HS-27A (cell line): Measurements from ENCODE around the gene STK25.
"Not testable (repeated sequence)": the region's sequence is repeated elsewhere in the genome, so short reads cannot be mapped to it uniquely, and the experiment has no call there.

Experiments
- DNase-seq: peaks from one replicate; pipeline ENCODE4 v3.0.0-alpha.2; 2012; ENCODE audit warnings: low read depth, missing footprints

STK25 gene

DNA sequence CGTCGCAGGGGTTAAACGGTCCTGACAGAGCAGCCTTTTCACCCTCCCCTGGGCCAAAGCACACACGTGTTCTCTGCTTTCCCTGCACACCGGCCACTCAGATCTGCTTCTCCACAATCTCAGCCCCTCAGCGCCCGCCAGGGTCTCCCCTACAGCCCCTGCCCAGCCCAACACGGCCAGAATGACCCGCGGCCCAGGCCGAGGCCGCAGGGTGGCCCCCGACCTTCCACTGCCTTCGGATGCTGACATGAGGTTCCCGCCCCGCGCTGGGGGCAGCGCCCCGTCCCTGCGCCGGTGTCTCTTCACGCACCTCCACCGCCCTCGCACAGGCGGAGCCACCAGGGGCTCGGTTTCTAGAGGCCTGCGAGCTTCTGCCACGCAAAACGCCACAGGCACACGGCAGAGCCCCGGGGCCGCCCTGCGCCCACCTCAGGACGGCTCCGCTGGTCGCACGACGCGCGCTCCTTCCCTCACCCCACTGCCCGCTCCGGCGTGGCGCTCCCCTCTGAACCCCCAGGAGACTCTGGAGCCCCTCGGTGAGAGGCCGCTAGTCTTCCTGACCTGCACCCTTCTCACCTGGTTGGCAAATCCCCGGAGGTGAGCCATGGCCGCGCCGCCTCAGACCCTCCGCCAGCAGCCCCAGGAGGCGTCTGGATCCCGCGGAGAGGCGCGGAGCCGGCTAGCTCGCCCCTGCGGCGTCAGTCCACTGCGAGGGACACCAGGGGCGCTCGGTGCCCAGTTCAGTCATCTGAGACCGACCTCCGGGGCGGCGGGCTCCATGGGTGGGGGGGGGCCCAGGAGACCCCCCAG lies 749 bp downstream of the STK25 start:
- DNase-seq = no peak

DNA sequence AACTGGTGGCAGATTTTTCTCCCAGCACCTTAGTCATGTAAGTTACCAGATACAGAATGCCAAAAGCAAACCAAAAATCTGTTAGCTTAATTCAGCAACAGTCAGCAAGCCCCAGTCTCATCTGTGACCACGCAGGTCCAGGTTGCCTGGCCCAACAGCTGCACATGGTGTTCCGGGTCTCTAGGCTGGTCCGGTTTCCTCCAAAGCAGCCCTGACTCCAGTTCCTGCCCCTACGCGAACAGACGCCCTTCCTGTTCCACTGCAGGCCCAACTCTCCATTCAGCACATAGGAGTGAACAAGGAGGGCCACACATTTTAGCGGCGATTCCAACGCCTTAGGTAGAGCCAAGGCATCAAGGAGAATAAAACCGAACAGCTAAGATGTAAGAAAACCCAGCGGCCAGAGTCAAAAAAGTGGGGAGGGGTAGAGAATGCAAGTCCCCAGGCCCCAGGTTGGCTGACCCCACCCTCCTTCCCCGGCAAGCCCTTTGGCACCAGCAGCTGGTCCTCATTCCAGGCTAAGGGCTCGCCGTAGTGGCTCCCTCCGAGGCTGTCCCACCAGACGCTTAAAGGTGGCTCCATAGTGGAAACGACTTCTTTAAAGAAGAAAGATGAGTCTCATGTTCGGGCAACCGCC lies 1.5 kb downstream of the STK25 start:
- no peak for DNase-seq

DNA sequence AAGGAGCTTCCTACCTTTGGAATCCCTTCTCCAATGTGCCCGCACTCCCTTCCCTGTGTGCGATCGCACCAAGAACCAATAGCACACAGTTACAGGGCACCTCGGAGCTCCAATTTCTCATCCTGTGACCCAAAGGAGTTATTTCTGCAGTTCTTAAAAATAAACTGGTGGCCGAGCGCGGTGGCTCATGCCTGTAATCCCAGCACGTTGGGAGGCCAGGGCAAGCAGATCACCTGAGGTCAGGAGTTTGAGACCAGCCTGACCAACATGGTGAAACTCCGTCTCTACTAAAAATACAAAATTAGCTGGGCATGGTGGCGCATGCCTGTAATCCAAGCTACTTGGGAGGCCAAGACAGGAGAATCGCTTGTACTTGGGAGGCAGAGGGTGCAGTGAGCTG lies 2.1 kb downstream of the STK25 start:
- DNase-seq = not testable (repeated sequence)

DNA sequence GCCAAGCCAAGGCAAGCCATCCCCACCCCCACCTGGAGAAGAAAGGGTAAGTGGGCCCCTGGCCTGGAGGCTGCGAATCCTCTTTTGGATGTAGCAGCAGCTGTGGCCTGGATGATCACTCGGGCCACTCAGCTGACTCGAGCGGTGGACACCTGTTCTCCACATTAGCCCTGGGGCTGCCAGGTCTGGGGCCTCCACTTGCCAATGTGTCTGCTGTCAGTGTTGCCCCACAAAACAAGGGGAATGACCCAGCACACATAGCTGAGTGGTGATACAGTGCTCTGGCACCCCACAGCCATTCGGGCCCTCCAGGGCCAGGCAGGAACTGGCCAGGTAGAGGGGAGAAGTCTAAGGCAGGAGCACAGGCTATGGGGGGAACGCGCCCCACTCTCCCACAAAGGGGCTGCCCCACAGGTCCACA lies 2.6 kb downstream of the STK25 start:
- no peak for DNase-seq

DNA sequence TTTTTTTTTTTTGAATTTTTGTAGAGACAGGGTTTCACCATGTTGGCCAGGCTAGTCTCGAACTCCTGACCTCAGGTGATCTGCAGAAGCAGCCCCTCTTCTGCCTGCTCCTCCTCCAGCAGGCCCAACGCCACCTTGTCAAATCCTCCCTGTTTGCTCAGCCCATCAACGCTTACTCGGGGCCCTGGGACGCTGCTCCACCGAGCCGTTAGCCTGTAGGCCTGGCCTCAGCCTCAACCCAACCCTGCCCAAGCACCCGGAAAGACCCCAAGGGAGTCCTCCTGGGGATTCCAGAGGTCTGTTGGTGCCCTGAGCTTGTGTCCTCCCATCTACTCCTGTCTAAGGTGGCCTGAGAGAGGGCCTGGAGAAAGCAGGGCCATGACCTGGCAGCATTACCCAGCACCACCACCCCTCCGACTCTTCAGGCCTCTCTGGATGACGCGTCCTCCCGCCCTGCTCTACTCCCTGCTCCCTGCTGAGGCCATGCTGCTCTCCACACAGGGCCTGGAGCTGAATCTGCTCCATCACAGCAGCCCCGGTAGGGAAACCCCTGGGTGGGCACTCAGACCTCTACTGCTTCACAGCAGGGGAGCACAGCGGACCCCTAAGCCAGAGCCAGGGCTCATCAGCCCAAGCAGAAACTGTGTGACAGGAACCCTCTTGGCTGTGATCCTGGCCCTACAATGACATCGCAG lies 3.2 kb downstream of the STK25 start:
- no peak for DNase-seq

DNA sequence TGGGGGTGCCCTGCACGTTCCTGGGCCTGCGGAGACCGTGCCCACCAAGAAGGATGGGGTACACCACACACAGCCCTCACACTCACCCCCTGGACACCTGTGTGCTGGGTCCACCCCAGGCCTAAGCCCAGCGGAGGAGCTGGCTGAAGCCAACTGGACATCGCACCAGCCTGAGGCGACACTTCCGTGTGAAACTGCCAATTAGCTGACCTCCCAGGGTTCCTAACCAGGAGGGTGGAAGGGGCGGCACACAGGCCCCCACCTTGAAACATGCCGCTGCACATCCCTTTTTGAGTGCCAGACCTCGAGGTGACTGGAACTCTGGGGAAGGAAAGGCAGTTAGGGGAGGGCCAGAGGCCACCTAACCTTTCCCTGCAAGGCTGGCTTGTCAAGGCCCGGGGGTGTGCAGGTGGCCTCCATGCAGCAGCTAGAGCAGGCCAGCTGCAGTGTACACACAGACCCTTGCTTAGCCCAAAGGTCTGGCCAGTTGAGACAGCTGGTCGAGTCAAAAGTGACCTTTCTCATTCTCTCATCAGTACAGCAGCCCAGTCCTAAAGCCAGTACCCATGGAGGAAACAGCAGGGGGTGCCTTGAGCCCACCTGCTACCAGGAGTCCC lies 4.5 kb downstream of the STK25 start:
- DNase-seq = no peak

DNA sequence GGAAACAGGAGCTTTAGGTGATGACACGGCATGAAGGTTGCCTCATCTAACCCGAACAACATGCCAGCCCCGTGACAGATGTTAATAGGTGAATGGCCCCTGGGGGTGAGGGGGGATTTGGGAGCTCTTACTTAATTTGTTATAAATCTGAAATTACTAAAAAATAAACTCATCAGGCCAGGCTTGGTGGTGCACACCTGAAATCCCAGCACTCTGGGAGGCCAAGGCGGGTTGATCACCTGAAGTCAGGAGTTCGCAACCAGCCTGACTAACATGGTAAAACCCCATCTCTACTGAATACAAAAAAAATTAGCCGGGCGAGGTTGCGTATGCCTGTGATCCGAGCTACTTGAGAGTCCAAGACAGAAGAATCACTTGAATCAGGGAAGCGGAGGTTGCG lies 6.1 kb downstream of the STK25 start:
- DNase-seq = no peak

DNA sequence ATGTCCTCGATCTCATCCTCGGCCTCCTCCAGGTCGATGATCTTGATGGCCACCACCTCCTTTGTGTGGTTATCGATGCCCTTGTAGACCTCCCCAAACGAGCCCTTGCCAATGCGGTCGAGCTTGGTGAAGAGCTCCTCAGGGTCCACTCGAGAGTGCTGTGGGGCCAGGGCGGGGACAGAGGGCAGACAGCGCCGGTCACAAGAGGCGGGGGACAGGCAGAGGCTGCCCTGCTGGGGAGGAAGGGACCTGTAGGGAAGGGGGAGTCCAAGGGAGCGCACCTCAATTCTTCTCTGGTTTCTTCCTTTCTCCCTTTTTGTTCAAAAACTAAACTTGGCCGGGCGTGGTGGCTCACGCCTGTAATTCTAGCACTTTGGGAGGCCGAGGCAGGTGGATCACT lies 6.8 kb downstream of the STK25 start:
- no peak for DNase-seq

DNA sequence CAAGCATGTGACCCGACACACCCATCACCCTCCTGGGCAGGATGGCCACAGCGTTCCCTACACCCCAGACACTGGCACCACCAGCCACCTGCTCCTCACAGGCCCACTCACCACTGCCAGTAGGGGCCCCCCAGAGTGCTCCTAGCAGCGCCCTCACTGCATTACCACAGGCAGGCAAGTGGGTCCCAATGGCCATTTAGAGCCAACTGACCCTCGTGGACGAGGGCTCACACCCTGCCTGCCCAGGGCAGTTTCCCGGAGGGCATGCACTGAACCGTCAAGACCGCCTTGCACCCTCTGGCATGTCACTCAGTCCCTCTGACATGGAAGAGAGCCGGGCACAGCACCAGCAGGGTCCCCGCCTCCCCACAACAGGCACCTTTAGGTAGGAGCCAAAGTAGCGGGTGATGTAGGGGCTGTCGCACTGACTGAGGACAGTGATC lies 7.3 kb downstream of the STK25 start:
- no peak for DNase-seq

DNA sequence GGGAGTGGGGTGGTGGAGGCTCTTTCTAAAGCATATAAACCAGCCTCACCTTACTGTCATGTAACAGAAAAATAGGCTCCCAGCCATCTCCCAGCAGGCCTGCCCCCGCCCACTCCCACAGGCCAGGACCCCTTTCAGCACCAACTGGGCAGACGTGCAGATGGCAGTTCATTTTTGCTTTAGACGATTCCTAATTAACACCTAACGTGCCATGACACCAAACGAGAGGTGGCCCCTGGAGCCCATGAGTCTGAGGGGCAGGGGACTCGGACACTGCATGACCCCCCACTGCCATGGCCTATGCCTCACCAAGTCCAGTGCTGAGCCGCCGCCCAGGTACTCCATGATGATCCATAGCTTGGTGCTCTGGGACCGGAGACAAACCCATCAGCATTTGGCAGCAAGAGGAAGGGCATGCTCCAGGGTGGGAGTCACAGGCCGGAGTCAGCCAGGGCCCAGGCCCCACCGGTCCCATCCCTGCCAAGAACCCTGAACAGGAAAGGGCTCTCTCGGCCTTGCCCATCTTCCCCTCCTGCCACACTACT lies 7.9 kb downstream of the STK25 start:
- no peak for DNase-seq

DNA sequence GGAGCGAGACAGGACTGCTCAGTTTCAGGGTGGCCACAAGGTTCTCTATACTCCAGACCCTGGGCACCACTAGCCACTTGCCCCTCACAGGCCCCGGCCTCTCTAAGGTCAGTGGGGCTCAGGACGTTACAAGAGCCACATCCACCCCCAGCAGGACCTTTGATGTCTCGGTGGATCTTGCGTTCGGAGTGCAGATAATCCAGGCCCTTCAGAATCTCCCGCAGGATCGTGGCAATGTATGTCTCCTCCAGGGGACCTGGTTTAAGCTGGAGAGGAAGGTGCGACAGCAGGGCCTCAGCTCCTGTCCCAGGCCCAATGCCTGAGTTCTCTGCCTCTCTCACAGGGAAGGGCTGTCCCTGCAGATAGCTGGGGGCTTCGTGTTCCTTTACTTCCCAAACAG lies 8.4 kb downstream of the STK25 start:
- no peak for DNase-seq

DNA sequence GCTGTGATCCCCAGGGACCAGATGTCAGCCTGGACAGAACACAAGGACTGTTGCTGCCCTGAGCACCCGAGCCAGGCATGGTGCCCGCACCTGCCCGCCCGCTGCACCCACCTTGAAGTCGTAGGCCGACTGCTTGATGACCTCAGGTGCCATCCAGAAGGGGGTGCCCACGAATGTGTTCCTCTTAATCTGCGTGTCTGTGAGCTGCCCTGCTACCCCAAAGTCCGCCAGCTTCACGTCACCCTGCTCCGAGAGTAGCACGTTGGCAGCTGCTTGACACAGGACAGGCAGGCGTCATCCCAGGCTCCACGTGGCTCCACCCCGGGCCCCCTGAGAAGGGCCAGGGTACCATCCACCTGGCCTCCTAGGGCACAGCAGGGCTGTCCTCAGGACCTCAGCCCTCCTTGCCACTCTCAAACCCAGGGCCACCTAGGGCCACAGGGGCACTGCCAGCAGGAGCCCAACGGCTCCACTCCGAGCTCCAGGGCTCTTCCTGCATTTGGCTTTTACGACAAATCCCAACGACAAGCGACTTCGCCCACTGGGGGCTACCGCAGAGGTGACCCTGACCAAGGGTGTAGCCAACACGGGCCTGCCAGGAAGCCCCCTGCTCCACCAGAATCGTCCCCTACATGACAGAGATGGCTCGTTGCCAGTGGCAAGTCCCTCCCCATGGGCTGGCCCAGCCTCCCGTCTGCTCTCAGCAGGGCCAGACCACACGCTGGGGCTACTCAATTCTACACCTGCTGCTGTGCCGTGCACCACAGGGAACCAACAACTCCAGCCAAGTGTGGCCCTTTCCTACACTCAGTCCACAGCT lies 9.0 kb downstream of the STK25 start:
- no peak for DNase-seq

DNA sequence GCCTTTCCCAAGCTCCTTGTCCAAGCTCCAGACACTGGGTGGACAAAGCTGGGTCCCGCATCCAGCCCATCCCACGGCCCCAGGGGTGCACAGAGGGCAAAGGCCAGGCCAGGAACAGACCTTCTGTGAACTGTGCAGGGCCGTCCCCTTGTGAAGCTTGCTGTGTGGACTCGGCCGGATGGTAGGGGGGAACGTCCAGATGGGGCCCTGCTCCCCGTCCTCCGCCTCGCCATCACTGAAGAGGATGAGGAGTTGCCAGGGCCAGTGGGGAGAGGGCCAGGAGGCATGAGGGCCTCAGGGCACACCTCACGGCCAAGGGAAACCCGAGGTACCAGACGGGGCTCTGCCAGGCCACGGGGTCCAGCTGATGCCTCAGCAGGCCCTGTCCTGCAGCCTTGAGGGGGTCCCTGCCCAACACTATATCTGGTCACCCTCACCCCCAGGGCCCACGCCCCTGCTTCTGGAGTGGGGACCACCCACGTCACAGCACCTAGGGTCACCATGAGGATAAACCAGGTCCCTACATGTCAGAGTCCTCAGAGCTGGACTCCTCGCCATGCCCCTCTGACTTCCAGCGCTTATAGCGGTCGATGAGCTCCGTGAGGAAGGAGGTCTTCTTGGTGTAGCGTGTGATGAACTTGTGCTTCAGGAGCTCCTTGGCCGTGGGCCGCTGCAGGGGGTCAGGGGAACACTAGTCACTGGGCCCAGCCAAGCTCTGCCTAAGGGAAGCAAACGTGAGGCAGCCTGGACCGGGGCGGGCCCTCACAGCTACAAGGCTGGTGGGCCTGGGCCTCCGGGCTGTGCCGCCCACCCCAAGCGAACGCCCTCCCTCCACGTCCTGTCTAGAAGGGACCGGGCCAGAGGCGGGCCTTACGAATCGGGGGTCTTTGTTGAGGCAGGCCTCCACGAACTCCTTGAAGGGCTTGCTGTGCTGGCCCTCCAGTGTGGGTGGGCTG lies 10.0 kb downstream of the STK25 start:
- DNase-seq = no peak

DNA sequence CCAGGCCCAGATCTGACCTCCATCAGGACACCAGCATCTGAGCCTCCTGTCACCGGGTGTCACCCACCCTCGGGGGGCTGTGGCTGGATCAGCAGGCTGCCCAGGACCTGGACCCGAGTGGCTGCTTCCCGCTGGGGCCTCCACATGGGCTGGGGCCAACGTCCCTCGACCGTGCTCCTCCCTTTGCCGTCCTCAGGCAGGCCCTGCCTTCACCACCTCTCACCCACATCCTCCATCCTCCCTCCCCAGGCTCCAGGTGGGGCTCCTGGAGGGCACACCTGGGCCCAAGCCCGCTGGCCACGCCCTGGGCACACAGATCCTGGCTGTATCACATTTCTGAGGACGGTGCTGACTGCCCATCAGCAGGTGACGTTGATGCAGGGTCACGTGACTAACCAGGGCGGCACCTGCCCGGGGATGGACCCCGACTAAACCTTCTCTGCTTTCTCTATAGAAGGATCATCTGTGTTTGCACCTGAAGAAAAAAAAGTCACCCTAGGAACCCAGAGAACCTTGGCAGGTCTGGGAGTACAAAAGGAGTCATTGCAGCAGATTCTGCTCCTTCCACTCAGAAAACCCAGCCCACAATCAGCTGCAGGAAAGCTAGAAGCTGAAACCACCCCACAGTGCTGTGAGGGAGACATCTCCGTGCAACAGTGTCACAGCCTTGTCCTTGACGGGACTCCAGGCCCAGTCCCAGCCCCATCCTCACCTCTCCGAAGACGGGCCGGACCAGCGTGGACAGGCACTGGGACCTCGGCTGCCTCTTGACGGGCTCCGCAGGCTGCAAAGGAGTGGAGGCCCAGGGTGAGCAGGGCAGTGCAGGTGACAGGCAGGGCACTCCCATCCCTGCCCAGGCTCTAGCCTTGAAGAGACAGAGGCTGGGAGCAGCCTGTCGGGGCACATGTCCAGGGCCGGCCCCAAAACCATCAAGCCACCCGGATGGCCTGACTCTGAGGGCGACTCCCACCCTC lies 11.2 kb downstream of the STK25 start:
- DNase-seq = no peak

DNA sequence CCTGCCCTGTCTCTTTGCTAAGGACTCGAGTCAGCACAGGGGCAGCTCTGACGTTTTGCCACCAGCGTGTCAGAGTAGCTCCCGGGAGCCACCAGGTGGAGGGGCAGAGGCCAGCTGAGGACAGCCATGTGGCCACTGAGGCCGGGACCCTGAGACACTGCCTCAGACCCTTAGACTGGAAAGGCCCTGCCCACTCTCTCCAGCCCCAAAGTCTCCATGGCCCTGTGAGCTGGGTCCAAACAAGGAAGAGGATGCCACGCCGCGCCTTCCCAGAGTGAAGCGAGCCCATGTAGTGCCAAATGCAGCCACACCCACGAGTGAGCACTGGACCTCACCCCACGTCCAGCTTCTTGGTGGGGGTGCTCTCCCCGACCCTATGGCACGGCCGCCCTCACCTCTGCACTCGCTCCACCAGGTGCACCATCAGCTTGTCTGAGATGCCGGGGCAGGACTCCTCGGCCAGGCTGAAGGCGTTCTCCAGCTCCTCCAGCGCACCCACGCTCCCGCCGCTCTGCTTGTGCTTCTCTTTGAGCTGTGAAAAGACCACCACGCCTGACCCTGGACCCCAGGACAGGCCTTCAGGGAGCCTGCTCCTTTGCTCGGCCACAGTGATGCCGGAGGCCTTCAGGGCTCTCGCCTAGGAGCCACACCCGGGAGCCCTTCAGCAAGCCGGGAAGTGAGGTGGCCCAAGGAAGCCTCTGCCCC lies 12.2 kb downstream of the STK25 start:
- no peak for DNase-seq

DNA sequence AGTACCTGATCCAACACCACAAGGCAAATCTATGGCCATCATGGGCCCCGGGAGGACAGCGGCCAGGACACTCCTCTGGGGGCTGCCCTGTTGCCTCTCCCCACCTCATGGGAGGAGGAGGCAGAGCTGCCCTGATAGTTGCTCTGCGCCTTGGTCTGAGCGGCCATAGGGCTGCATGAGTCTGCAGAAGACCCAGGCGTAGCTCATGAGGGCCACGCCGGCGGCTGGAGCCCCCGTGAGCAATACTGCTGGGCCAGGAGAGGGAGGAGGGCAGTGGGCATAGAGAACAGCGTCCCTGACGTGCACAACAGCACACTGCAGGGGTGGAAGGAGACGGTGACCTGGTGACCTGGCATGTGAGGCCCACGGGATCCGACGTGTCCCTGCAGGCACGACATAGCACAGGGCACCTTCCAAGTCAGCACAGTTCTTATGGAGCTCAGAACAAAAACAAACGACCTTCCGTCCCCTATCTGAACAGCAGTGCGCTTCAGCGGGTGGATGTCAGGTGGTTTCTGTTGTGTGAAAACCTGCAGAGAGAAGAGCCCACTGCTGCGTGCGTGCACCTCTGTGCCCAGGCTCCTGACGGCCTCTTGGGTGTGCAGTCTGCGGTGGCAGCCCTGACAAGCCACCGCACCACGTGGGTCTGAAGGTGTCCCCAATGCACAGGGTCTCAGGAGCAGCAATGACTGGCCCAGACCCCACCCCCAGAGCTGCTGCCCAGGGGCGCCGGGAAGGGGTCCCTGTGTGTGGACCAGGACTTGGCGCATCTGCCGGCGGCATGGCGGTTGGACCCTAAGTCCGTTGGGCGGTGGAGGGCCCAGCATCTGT lies 13.0 kb downstream of the STK25 start:
- no peak for DNase-seq

DNA sequence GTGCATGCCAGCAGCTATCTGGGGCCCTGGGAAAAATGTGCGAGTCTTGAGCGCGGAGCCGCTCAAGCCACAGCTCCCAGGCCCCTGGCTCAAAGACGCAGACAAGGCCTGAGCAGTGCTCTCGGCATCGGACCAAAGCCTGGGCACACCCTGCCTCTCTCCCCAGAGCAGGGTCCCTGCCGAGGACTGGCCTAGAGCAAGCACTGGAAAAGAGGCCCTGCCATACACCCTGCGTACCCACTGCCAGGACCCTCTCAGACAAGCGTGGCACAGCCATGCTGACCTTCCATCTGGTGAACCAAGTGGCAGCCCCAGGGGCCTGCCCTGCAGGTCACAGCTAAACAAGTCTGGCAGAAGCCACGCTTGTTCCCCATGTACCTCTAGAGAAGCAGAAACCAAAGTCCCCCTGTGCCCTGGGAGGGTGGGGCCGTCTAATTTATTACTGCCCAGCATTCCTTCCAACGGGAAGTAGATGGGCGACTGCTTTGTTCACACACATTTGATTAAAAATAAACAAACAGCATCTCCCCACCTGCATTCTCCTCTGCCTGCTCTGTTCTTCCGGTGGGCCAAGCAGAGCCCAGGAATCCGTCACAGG lies 14.0 kb downstream of the STK25 start:
- DNase-seq = no peak
